Muscle of leg (tissue), 11 donors: ENCODE measurements around the gene HSP90AB1. TPM values are rescaled to one million over a fixed set of nuclear protein-coding genes. Genes with fewer than 3 reads are reported as not detected.

ENCODE experiments used
- DNase-seq: peaks from one replicate; pipeline ENCODE4 v3.0.0; 2013
- H3K27ac ChIP-seq: one replicate; pipeline ENCODE4 v1.5.1; 2013; ENCODE audit warnings: mild to moderate bottlenecking, low read length, control low read depth
- H3K27me3 ChIP-seq: one replicate; pipeline ENCODE4 v1.6.1; 2013; ENCODE audit warnings: low read length; ENCODE audit not compliant: control insufficient read depth, insufficient read depth
- H3K36me3 ChIP-seq: one replicate; pipeline ENCODE4 v1.6.1; 2013; ENCODE audit warnings: low read length; ENCODE audit not compliant: control insufficient read depth, insufficient read depth
- H3K4me1 ChIP-seq: one replicate; pipeline ENCODE4 v1.6.1; 2013; ENCODE audit warnings: low read length; ENCODE audit not compliant: control insufficient read depth, insufficient read depth
- H3K4me3 ChIP-seq: one replicate; pipeline ENCODE4 v1.5.1; 2013; ENCODE audit warnings: low read length, control low read depth
- H3K9me3 ChIP-seq: replicated peaks from 2 replicates; pipeline ENCODE4 v1.6.1; 2013; ENCODE audit warnings: low read depth, low read length; ENCODE audit not compliant: control insufficient read depth
- WGBS: methylation state at CpG from one replicate; pipeline ENCODE4 v1.1.5; 2013; ENCODE audit warnings: missing lambda C conversion rate; ENCODE audit not compliant: insufficient coverage; 5-methylcytosine and 5-hydroxymethylcytosine counted together
- polyA plus RNA-seq, 8 donors: library from polyadenylated mRNA; unstranded; fragments of 120-200 nt; gene quantifications; one replicate each; pipeline versions ENCODE4 v1.2.1 to v1.2.3, GENCODE V29; 2013; ENCODE audit warnings: inconsistent platforms in 1 of 8, low replicate concordance in 1 of 8; ENCODE audit not compliant: insufficient read length in 8 of 8, insufficient read depth in 1 of 8
- total RNA-seq: library from RNA; stranded (reverse); fragments of 120-200 nt; gene quantifications from one replicate; pipeline ENCODE4 v1.2.4, GENCODE V29; 2013

HSP90AB1 gene
- total and polyA plus RNA-seq, 9 donors, result 842 to 1,095 (median 1,010) TPM

DNA sequence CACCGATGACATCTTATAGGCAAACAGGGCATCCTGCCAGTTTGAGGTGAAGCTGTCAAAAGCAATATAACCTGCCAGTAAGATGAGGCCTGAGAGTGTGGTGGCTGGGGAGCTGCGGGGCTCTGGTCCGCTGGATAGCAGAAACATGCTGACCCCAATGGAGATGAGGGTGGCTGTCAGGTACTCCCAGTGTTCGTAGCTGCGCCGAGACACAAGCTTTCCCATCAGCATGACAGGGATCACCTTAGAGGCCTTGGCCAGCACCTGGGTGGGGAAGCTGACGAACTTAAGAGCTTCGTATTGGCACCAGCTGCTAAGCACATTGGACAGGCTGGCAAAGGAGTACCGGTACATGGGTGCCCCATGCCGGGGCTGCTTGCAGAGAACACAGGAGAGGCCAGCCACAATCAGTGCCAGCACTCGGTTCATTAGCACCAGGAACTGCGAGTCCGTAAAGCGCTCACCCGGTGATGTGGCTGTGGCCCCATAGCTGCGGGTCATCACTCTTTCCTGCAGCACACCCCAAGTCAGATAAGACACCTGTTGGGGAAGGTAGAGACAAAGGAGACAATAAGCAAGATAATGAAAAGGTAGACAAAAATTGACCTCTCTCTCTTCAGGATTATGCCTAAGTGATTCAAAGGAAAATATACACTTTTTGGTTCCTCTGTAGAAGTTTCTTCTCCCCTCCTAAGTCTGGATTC, 8.4 kb downstream of the HSP90AB1 start:
- 61% methylated on average over 7 of the region's 16 CpGs for WGBS
- no peak overlapping the region for H3K4me3 ChIP-seq
- H3K4me1 ChIP-seq, result peaks cover 22% of the 10 kb centered on the region

DNA sequence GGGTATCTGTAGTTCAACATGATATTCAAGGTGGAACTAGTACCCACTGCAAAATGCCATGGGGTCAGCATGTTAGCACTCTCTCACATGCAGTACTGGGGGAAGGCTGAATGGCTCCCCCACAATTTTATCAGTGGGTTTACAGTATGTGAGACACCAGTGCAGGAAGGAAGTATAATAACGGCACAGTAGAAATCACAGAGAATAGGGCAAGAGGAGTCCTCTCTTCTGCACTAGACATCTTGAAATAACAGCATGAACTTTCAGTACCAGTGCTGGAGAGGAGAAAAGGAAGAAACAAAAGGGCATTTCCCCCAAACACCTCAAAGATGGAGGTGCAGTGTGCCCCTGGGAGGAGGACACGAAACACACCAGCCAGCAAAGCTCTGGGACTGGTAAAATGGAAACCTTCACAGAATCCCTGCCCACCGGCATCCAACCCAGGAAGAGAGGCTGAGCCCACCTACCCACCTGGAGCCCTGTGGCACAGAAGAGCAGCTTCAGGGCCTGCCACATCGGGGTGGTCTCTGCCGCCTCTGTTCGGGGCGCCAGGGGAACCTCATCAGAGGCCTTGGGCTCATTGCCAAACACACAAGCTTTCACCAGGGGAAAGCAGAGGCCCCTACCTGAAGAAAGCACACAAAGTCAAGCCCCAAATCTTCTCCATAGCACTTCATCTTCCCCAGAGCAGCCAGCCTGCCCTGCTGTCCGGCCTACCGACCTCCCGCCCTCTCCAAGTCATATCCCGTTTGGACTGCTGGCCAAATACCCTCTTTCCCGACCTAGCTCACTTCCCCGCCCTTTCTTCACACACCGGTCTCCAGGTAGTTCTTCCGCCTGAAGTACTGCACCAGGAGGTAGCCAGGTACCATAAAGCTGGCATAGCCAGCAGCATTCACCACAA, 9.2 kb downstream of the HSP90AB1 start:
- 13% methylated on average over 12 of the region's 15 CpGs for WGBS

More for the DNA sequence above, 8.4 kb downstream of the HSP90AB1 start:
- no peak for DNase-seq
- Histone ChIP-seq H3K36me3 (peaks cover 65% of the 10 kb centered on the region), H3K27ac (no peak overlapping the region), H3K9me3 (no peaks in the 10 kb centered on the region), H3K27me3 (no peaks in the 10 kb centered on the region)

DNA sequence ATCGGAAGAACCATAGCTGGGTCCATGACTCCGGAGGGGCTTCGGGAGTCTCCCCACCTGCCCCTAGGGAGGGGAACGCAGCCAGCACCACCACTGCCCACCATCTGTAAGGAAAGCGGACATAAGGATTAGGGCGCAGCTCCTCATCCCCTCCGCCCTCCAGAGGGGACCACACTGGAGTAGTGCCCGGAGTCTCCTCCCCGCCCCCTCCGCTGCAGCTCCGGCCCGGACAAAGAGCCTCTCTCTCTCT, 9.8 kb downstream of the HSP90AB1 start:
- Histone ChIP-seq H3K4me3 (peak overlapping the region; percentile 91), H3K4me1 (peaks cover 22% of the 10 kb centered on the region), H3K36me3 (peaks cover 58% of the 10 kb centered on the region), H3K9me3 (no peaks in the 10 kb centered on the region), H3K27ac (peak overlapping the region; percentile 93), H3K27me3 (no peaks in the 10 kb centered on the region)
- DNase-seq, result no peak
- 0% methylated on average over 9 of the region's 12 CpGs for WGBS

More for the DNA sequence above, 9.2 kb downstream of the HSP90AB1 start:
- Histone ChIP-seq H3K4me1 (peaks cover 22% of the 10 kb centered on the region), H3K27me3 (no peaks in the 10 kb centered on the region), H3K27ac (peak overlapping the region; percentile 93), H3K4me3 (peak overlapping the region; percentile 91), H3K36me3 (peaks cover 60% of the 10 kb centered on the region), H3K9me3 (no peaks in the 10 kb centered on the region)
- DNase-seq, result no peak

DNA sequence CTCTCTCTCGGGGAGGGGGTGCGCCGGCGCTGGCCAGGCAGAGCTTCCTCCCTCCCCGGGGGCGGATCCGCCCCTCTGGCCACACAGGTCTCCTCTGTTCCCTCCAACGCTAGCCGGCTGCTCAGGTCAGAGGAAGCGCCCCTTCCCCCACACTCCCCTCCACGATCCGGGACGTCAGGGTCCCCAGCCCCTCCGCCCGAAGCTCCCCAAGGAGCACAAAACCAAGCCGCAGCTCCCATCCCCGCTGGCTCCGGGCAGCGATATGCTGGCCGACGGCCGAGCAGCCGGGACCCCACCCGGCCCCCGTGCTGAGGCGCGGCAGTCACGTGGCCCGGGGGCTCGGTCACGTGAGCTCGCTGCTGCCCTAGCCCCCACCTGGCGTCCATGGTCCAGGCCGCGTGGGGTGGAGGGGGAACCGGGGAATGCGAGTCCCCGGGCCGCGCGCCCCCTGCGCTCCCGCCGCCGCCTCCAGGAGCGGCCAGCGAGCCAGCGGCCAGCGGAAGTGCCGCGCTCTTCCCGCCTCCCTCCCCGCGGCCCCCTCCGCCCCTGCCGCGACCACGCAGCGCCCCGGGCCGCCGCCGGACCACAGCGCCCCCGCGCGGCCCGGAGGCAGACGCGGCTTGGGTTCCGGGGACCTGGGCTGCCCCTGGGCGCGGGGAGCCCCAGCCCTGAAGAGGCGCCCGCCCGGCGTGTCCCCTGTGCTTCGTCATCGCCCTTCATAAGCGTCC, 10.3 kb downstream of the HSP90AB1 start, which contains the start of gene SLC35B2:
Gene SLC35B2 (minus strand): TSS at position 504 of the 728 bp plus-strand sequence. CDS start 118 bp downstream, at position 386.
- H3K36me3 ChIP-seq, result peaks cover 57% of the 10 kb centered on the region
- H3K4me3 ChIP-seq, result peak within 1 kb of the TSS; percentile 91
- DNase-seq, result peak; percentile 88
- WGBS, result under 1% methylated on average over 77 of the region's 80 CpGs
- no peaks in the 10 kb centered on the region for H3K27me3 ChIP-seq
- peaks cover 23% of the 10 kb centered on the region for H3K4me1 ChIP-seq
- H3K9me3 ChIP-seq, result no peaks in the 10 kb centered on the region
- peak within 1 kb of the TSS; percentile 93 for H3K27ac ChIP-seq

DNA sequence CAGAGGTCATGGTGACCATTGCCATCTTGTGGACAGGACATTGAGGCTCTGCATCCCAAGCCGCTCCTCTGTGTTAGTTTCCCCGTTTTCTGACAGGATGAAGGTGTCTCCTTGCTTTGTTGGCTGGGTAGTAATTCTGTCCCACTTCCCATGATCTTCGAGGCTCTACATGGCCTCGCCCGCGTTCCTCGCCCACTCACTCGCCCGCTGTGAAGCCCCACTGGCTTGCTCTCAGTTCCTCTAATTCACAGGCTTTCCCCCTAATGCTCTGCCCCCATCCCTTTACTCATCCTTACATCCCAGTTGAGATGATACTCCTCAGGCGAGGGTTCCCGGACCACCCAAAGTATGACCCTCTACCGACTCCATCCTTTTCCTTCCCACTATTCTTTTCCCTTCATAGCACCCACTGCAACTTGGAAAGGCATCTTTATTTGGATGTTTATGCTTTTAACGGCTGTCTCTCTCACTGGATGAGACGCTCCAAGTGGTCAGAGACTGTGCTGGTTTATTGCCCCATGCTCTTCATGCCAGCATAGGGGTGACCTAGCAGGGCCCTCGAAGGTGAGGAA, 10.9 kb downstream of the HSP90AB1 start:
- Histone ChIP-seq H3K9me3 (no peaks in the 10 kb centered on the region), H3K27me3 (no peaks in the 10 kb centered on the region), H3K4me3 (peak overlapping the region; percentile 41), H3K4me1 (peaks cover 29% of the 10 kb centered on the region), H3K36me3 (peaks cover 51% of the 10 kb centered on the region), H3K27ac (peak overlapping the region; percentile 62)
- WGBS, result 28% methylated on average over 12 of the region's 15 CpGs
- DNase-seq, result no peak

DNA sequence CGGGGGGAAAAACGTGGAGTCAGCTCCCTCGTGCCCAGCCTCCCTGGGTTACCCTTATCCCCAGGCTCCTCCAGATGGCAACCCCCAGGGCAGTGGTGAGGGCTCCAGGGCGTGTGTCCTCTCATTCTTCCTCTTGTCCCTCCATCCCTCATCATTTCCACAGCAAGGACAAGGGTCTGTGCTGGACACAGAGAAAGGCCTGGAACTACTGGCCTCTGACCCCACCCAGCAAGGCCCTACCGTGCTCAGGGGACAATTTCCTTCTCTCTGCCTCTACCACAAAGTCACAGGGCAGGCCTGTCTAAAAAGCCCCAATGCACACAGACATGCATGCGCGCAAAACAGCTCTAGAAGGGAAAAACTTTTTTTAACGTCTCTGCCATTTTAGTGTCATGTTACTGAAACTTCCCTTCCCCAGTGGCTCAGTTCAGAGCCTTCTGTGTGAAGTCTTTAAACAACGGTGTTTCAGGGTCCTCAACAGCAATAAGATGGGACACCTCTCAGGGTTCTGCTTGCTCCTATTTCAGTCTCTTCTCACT, 11.5 kb downstream of the HSP90AB1 start:
- no peak for DNase-seq
- no peaks in the 10 kb centered on the region for H3K27me3 ChIP-seq
- no peaks in the 10 kb centered on the region for H3K9me3 ChIP-seq
- no peak overlapping the region for H3K27ac ChIP-seq
- WGBS, result 81% methylated on average over 7 of the region's 9 CpGs
- H3K36me3 ChIP-seq, result peaks cover 46% of the 10 kb centered on the region
- peaks cover 35% of the 10 kb centered on the region for H3K4me1 ChIP-seq
- H3K4me3 ChIP-seq, result no peak overlapping the region

DNA sequence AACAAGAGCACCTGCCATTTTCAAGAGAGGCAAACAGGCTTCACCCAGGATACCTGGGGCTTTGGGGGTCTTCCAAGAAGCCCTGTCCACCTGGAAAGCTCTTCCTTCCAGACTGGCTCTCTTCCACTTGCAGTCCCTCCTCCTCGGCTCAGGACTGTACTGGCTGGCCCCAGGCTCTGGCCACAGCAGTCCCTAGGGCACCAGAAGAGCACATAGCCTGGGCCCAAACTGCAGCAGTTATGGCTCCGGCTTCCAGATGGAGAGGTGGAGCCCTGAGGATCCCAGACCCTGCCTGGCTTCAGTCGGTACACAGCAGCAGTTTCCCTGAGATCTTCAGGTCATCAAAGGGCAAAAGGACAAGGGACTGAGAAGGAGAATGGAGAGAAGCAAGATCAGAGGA, 12.0 kb downstream of the HSP90AB1 start:
- WGBS, result 75% methylated on average over 3 of the region's 3 CpGs
- peaks cover 40% of the 10 kb centered on the region for H3K4me1 ChIP-seq
- no peaks in the 10 kb centered on the region for H3K9me3 ChIP-seq
- no peak overlapping the region for H3K4me3 ChIP-seq
- DNase-seq, result no peak
- peaks cover 40% of the 10 kb centered on the region for H3K36me3 ChIP-seq
- H3K27ac ChIP-seq, result no peak overlapping the region
- H3K27me3 ChIP-seq, result no peaks in the 10 kb centered on the region

DNA sequence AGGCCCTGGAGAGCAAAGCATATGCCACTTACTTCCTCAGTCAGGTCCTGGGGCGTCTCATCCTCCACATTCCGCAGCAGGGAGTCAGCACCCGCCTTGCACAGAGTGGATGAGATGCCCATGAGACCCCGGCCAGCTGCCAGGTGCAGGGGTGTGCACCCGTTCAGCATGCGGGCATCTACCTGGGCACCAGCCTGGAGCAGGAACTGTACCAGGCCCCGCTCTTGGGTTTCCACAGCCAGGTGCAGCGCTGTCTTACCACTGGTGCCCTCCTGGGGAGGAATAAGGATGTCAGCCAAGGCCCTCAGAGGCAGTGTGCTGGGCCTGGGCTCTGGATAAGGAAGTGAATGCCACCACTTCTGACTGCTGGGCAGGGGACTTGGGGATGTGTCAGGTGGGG, 13.1 kb downstream of the HSP90AB1 start:
- H3K27me3 ChIP-seq, result no peaks in the 10 kb centered on the region
- peaks cover 29% of the 10 kb centered on the region for H3K36me3 ChIP-seq
- WGBS, result 97% methylated on average over 7 of the region's 8 CpGs
- no peak for DNase-seq
- peaks cover 49% of the 10 kb centered on the region for H3K4me1 ChIP-seq
- H3K9me3 ChIP-seq, result no peaks in the 10 kb centered on the region
- no peak overlapping the region for H3K4me3 ChIP-seq
- H3K27ac ChIP-seq, result no peak overlapping the region

DNA sequence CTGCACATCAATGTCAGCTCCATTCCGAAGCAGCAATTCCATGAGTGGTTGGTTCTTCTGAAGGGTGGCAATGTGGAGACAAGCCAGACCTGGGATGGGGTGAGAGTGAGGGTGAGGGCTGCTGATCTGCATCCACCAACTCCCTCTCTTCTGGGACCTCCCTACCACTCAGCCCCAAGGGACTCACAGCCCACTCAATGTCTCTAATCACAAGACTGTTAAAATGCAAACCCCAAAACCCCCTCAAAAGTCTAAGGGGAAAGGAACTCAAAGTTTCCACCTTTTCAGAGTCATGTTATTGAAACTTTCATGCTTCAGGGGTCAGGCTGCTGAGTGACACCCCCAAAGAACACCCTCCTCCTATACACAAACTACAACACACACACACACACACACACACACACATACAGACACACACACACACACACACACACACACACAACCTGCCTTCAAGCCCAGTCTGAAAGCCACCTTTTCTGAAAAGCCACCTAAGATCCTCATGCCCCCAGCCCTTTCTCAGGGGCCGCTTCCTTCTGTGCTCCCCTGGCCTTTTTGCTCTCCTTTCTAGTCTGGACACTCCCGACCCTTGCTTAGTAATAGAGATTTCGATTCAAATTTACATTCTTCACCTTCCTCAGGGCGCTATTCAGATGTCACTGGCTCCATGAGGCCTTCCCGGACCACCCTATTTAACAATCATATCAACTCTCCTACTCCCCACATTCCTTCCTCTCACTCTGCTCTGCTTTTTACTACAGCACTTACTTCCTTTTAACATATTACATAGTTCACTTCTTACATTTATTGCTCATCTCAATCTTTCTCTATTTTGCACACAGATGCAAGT, 13.8 kb downstream of the HSP90AB1 start:
- no peak for DNase-seq
- Histone ChIP-seq H3K9me3 (no peaks in the 10 kb centered on the region), H3K4me1 (peaks cover 47% of the 10 kb centered on the region), H3K36me3 (peaks cover 25% of the 10 kb centered on the region), H3K27me3 (no peaks in the 10 kb centered on the region), H3K27ac (no peak overlapping the region), H3K4me3 (no peak overlapping the region)
- 95% methylated on average over 6 of the region's 6 CpGs for WGBS
